Fibroblast of lung (primary cell): Measurements from ENCODE around the gene CROCC2.

Experiments used
- CTCF ChIP-seq, 2 donors: IDR thresholded peaks in 1 of 2; conservative IDR thresholded peaks in 1 of 2; 1 replicate in 1 of 2; 2 replicates in 1 of 2; pipeline ENCODE4 v1.5.1; 2011 to 2012; ENCODE audit warnings: low read length in 2 of 2, control low read depth in 1 of 2, inconsistent platforms in 1 of 2, low read depth in 1 of 2, mild to moderate bottlenecking in 1 of 2
- EZH2 ChIP-seq: IDR thresholded peaks from 2 replicates; pipeline ENCODE4 v1.5.1; 2012; ENCODE audit warnings: low read length, control low read depth, mild to moderate bottlenecking; ENCODE audit errors: missing control alignments

- TF ChIP-seq CTCF (conservative IDR thresholded peaks at IDR 0.05 in 1 of 2, IDR thresholded peaks at IDR 0.05 in 1 of 2; ENCODE audit: low read depth in 1 of 2, low read length in 2 of 2) (no peak), EZH2 (no peak)
Measured at GRCh38 chr2:241039416-241039815, 133.3 kb downstream of the CROCC2 start.
